HG03045 (cell line): Measurements from ENCODE around the gene MAST4.

ENCODE experiments used
- ATAC-seq: cut with Tn5 transposase; IDR thresholded peaks from one replicate; pipeline ENCODE4 v1.9.1; 2021; ENCODE audit warnings: mild to moderate bottlenecking, moderate library complexity; ENCODE audit not compliant: unreplicated experiment

Gene MAST4

GRCh38 chr5:66644111-66644510 is 47.9 kb downstream of the MAST4 start:
- ATAC-seq = no peak

GRCh38 chr5:66645039-66645438 is 48.8 kb downstream of the MAST4 start:
- ATAC-seq = no peak

GRCh38 chr5:66646570-66646969 is 50.4 kb downstream of the MAST4 start:
- ATAC-seq = no peak

- no peak for ATAC-seq
Measured at GRCh38 chr5:66647146-66647856, 51.1 kb downstream of the MAST4 start.

GRCh38 chr5:66652818-66653217 is 56.6 kb downstream of the MAST4 start:
- ATAC-seq = no peak

- no peak for ATAC-seq
Measured at GRCh38 chr5:66653325-66653724, 57.1 kb downstream of the MAST4 start.

GRCh38 chr5:66655395-66656324 is 59.5 kb downstream of the MAST4 start:
- ATAC-seq = no peak

GRCh38 chr5:66658516-66658915 is 62.3 kb downstream of the MAST4 start:
- no peak for ATAC-seq

- ATAC-seq = no peak
Measured at GRCh38 chr5:66659780-66660179, 63.6 kb downstream of the MAST4 start.

- ATAC-seq = no peak
Measured at GRCh38 chr5:66660396-66660795, 64.2 kb downstream of the MAST4 start.

GRCh38 chr5:66661149-66661548 is 65.0 kb downstream of the MAST4 start:
- ATAC-seq = no peak

GRCh38 chr5:66666778-66667177 is 70.6 kb downstream of the MAST4 start:
- no peak for ATAC-seq

GRCh38 chr5:66669086-66669861 is 73.1 kb downstream of the MAST4 start:
- ATAC-seq = no peak

- no peak for ATAC-seq
Measured at GRCh38 chr5:66669862-66670195, 73.6 kb downstream of the MAST4 start.

GRCh38 chr5:66671305-66671704 is 75.1 kb downstream of the MAST4 start:
- no peak for ATAC-seq

- ATAC-seq = no peak
Measured at GRCh38 chr5:66674802-66675201, 78.6 kb downstream of the MAST4 start.

GRCh38 chr5:66675406-66675805 is 79.2 kb downstream of the MAST4 start:
- ATAC-seq = no peak

- ATAC-seq = no peak
Measured at GRCh38 chr5:66680221-66680620, 84.0 kb downstream of the MAST4 start.

GRCh38 chr5:66680804-66681203 is 84.6 kb downstream of the MAST4 start:
- ATAC-seq = no peak

- no peak for ATAC-seq
Measured at GRCh38 chr5:66684663-66685062, 88.5 kb downstream of the MAST4 start.

- ATAC-seq = no peak
Measured at GRCh38 chr5:66689522-66690220, 93.5 kb downstream of the MAST4 start.
